Measurements from ENCODE around the gene C6orf136. TPM values are rescaled to one million over a fixed set of nuclear protein-coding genes. Genes with fewer than 3 reads are reported as not detected.
"Not testable (repeated sequence)": the region's sequence is repeated elsewhere in the genome, so short reads cannot be mapped to it uniquely, and the experiment has no call there.

C6orf136 gene
- total RNA-seq, 4 donors from 2014 or later: 11.2 to 24.9 (median 19.8) TPM

- DNase-seq (no peak), ATAC-seq (no peak)
- in situ Hi-C loops (cut with MboI; ENCODE audit: low sequenced_read_pairs in 4 of 4): loop anchor here in 1 of 4 donors (25.0 kb wide), 1 partner anchor 430 kb away; no protein-coding TSS in a partner anchor
- Histone ChIP-seq H3K4me3 (no peak overlapping the region), H3K9me3 (no peaks in the 10 kb centered on the region), H3K4me1 (no peaks in the 10 kb centered on the region), H3K27ac (no peak overlapping the region), H3K36me3 (peaks cover 2 to 99% of the 10 kb centered on the region in 2 donors), H3K27me3 (no peaks in the 10 kb centered on the region)
- TF ChIP-seq CTCF (IDR thresholded peaks at IDR 0.05 in 4 of 5, conservative IDR thresholded peaks at IDR 0.05 in 1 of 5): no peak
- no peak for TF ChIP-seq POLR2A (IDR thresholded peaks at IDR 0.05)
- intact Hi-C loops (cut with DNase I; ENCODE audit: low total_unique reads): no loop called here
Observed at GRCh38 chr6:30657454-30657853, 10.5 kb downstream of the C6orf136 start.

DNA sequence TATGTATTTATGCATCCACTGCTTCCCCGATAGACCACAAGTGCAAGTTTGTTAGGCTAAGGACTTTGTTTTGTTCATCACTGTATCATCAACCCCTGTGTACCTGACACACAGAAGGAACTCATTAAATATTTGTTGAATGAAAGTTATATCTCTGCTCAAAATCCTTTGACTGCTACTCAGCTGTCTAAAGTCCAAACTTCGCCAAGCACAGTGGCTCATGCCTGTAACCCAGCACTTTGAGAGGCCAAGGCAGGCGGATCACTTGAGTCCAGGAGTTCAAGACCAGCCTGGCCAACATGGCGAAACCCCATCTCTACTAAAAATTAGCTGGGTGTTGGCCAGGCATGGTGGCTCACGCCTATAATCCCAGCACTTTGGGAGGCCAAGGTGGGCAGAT, 11.0 kb downstream of the C6orf136 start:
- H3K4me3 ChIP-seq; DNase-seq; H3K9me3 ChIP-seq; H3K4me1 ChIP-seq; H3K27me3 ChIP-seq; intact Hi-C loops (cut with DNase I; ENCODE audit: low total_unique reads); ATAC-seq; H3K27ac ChIP-seq: not testable (repeated sequence)
- H3K36me3 ChIP-seq: peaks cover 2 to 99% of the 10 kb centered on the region in 2 donors
- in situ Hi-C loops (cut with MboI; ENCODE audit: low sequenced_read_pairs in 4 of 4): loop anchor here in 1 of 4 donors (25.0 kb wide), 1 partner anchor 429 kb away; no protein-coding TSS in a partner anchor

GRCh38 chr6:30664994-30665767, 18.2 kb downstream of the C6orf136 start:
- peaks cover 0 to 98% of the 10 kb centered on the region in 2 donors for H3K36me3 ChIP-seq
- no peak for ATAC-seq
- no peaks in the 10 kb centered on the region for H3K9me3 ChIP-seq
- H3K27me3 ChIP-seq: no peaks in the 10 kb centered on the region
- H3K27ac ChIP-seq: no peak overlapping the region
- in situ Hi-C loops (cut with MboI; ENCODE audit: low sequenced_read_pairs in 4 of 4) (loop anchor here in 1 of 4 donors (25.0 kb wide), 1 partner anchor 422 kb away; no protein-coding TSS in a partner anchor), intact Hi-C loops (cut with DNase I; ENCODE audit: low total_unique reads) (no loop called here)
- no peak for DNase-seq
- no peaks in the 10 kb centered on the region for H3K4me1 ChIP-seq
- TF ChIP-seq POLR2A (IDR thresholded peaks at IDR 0.05): no peak
- H3K4me3 ChIP-seq: no peak overlapping the region

GRCh38 chr6:30666300-30666699, 19.4 kb downstream of the C6orf136 start:
- H3K36me3 ChIP-seq: peaks cover 0 to 93% of the 10 kb centered on the region in 2 donors
- H3K9me3 ChIP-seq; H3K4me3 ChIP-seq; H3K4me1 ChIP-seq; H3K27me3 ChIP-seq; DNase-seq; ATAC-seq; H3K27ac ChIP-seq; intact Hi-C loops (cut with DNase I; ENCODE audit: low total_unique reads): not testable (repeated sequence)
- in situ Hi-C loops (cut with MboI; ENCODE audit: low sequenced_read_pairs in 4 of 4): loop anchor here in 1 of 4 donors (25.0 kb wide), 1 partner anchor 421 kb away; no protein-coding TSS in a partner anchor

DNA sequence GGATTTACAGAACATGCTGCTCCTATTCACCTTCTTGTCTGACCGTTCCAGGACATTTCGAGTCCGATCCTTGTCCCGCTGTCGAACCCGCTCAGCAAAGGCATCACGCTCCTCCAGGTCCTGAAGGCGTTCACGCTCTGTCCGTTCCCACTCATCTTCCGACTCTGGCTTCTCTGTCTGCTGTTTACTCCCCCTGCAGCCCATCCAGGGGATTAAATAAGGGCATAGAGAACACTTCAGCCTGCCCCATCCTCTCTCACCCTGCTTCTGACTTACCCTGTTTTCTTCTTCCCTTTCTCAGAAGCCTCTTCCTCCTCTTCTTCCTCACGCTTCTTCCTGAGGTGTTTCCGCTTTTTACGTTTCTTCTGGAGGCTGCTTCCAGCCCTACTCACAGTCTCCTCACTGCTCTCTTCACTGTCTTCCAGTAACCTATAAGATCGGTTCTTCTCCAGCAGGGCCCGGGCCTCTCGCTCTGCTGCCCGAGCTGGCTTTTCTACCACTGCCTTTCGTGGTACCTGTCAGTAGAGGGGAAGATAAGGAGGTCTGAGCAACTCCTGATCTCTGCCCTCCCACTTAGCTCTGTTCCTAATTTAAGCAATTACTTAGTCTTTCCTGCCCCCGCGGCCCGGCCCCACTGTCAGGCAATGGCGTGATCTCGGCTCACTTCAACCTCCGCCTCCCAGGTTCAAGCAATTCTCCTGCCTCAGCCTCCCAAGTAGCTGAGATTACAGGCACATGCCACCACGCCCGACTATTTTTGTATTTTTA, 24.0 kb downstream of the C6orf136 start:
- in situ Hi-C loops (cut with MboI; ENCODE audit: low sequenced_read_pairs in 4 of 4) (loop anchor here in 1 of 4 donors (25.0 kb wide), 1 partner anchor 416 kb away; no protein-coding TSS in a partner anchor), intact Hi-C loops (cut with DNase I; ENCODE audit: low total_unique reads) (loop anchor here (5.0 kb wide), 4 partner anchors 54 to 241 kb away; partner anchors contain the start of genes HLA-E, MRPS18B, PPP1R10 and VARS2)
- ATAC-seq (no peak), DNase-seq (no peak)
- Histone ChIP-seq H3K9me3 (no peaks in the 10 kb centered on the region), H3K4me1 (peaks cover 15 to 18% of the 10 kb centered on the region in 2 donors), H3K27ac (no peak overlapping the region), H3K36me3 (peaks cover 0 to 47% of the 10 kb centered on the region in 2 donors), H3K4me3 (peak overlapping the region in 1 of 4 donors; percentile 93), H3K27me3 (no peaks in the 10 kb centered on the region)
- TF ChIP-seq POLR2A (IDR thresholded peaks at IDR 0.05): no peak
- TF ChIP-seq CTCF (IDR thresholded peaks at IDR 0.05 in 4 of 5, conservative IDR thresholded peaks at IDR 0.05 in 1 of 5): no peak

All from gastrocnemius medialis (tissue), 4 donors.